IPS-11a (cell line): ENCODE results near the gene SEL1L3.
"Not testable (repeated sequence)": the region's sequence is repeated elsewhere in the genome, so short reads cannot be mapped to it uniquely, and the experiment has no call there.

Source experiments
- H3K4me3 ChIP-seq: one replicate; pipeline ENCODE4 v1.5.1; 2013; ENCODE audit warnings: low read depth, low read length, control low read depth

SEL1L3 gene

GRCh38 chr4:25862411-25863346 is at the start of gene SEL1L3:
Gene SEL1L3 (minus strand): TSS chr4:25862988. CDS start chr4:25862836, 152 bp downstream.
- peak within 1 kb of the TSS; percentile 62 for H3K4me3 ChIP-seq

GRCh38 chr4:25911356-25911755 is 48.6 kb upstream of the SEL1L3 start:
- H3K4me3 ChIP-seq = no peak overlapping the region

- H3K4me3 ChIP-seq = no peak overlapping the region
Measured at GRCh38 chr4:25908491-25908901, 45.7 kb upstream of the SEL1L3 start.

GRCh38 chr4:25906113-25906512 is 43.3 kb upstream of the SEL1L3 start:
- H3K4me3 ChIP-seq = not testable (repeated sequence)

GRCh38 chr4:25905371-25905770 is 42.6 kb upstream of the SEL1L3 start:
- H3K4me3 ChIP-seq = no peak overlapping the region

- no peak overlapping the region for H3K4me3 ChIP-seq
Measured at GRCh38 chr4:25904748-25905082, 41.9 kb upstream of the SEL1L3 start.

GRCh38 chr4:25903900-25904747 is 41.3 kb upstream of the SEL1L3 start:
- no peak overlapping the region for H3K4me3 ChIP-seq

GRCh38 chr4:25901030-25901430 is 38.2 kb upstream of the SEL1L3 start:
- no peak overlapping the region for H3K4me3 ChIP-seq

- no peak overlapping the region for H3K4me3 ChIP-seq
Measured at GRCh38 chr4:25900310-25900709, 37.5 kb upstream of the SEL1L3 start.

- no peak overlapping the region for H3K4me3 ChIP-seq
Measured at GRCh38 chr4:25896776-25897539, 34.2 kb upstream of the SEL1L3 start.

GRCh38 chr4:25892796-25893195 is 30.0 kb upstream of the SEL1L3 start:
- H3K4me3 ChIP-seq = no peak overlapping the region

- no peak overlapping the region for H3K4me3 ChIP-seq
Measured at GRCh38 chr4:25890571-25891485, 28.0 kb upstream of the SEL1L3 start.

GRCh38 chr4:25889589-25890503 is 27.1 kb upstream of the SEL1L3 start:
- no peak overlapping the region for H3K4me3 ChIP-seq

- no peak overlapping the region for H3K4me3 ChIP-seq
Measured at GRCh38 chr4:25888781-25889180, 26.0 kb upstream of the SEL1L3 start.

GRCh38 chr4:25884031-25884782 is 21.4 kb upstream of the SEL1L3 start:
- no peak overlapping the region for H3K4me3 ChIP-seq

- H3K4me3 ChIP-seq = no peak overlapping the region
Measured at GRCh38 chr4:25883565-25883964, 20.8 kb upstream of the SEL1L3 start.

- H3K4me3 ChIP-seq = no peak overlapping the region
Measured at GRCh38 chr4:25882226-25882625, 19.4 kb upstream of the SEL1L3 start.

GRCh38 chr4:25881193-25881592 is 18.4 kb upstream of the SEL1L3 start:
- no peak overlapping the region for H3K4me3 ChIP-seq
